HG02973 (cell line): ENCODE measurements around the gene TRIM37.
A peak's percentile ranks its signal among the peaks of the same experiment; 100 is the strongest.

Experiments used
- ATAC-seq: cut with Tn5 transposase; IDR thresholded peaks from one replicate; pipeline ENCODE4 v1.9.1; 2021; ENCODE audit warnings: moderate library complexity; ENCODE audit not compliant: unreplicated experiment

The TRIM37 gene

GRCh38 chr17:59046192-59046591 lies 60.5 kb downstream of the TRIM37 start:
- no peak for ATAC-seq

- ATAC-seq = no peak
Measured at GRCh38 chr17:59038734-59039133, 67.9 kb downstream of the TRIM37 start.

GRCh38 chr17:59037960-59038359 lies 68.7 kb downstream of the TRIM37 start:
- no peak for ATAC-seq

GRCh38 chr17:59030811-59031210 lies 75.9 kb downstream of the TRIM37 start:
- no peak for ATAC-seq

- no peak for ATAC-seq
Measured at GRCh38 chr17:59028328-59028727, 78.4 kb downstream of the TRIM37 start.

- no peak for ATAC-seq
Measured at GRCh38 chr17:59027750-59028149, 78.9 kb downstream of the TRIM37 start.

GRCh38 chr17:59026176-59026939 lies 80.3 kb downstream of the TRIM37 start:
- no peak for ATAC-seq

- ATAC-seq = no peak
Measured at GRCh38 chr17:59024916-59025315, 81.8 kb downstream of the TRIM37 start.

- ATAC-seq = no peak
Measured at GRCh38 chr17:59018019-59018418, 88.7 kb downstream of the TRIM37 start.

- ATAC-seq = no peak
Measured at GRCh38 chr17:59011975-59012374, 94.7 kb downstream of the TRIM37 start.

- no peak for ATAC-seq
Measured at GRCh38 chr17:59010026-59010425, 96.7 kb downstream of the TRIM37 start.

- ATAC-seq = no peak
Measured at GRCh38 chr17:59008737-59009136, 97.9 kb downstream of the TRIM37 start.

- ATAC-seq = no peak
Measured at GRCh38 chr17:59007995-59008394, 98.7 kb downstream of the TRIM37 start.

GRCh38 chr17:59004338-59005111 lies 102.2 kb downstream of the TRIM37 start:
- ATAC-seq = no peak

GRCh38 chr17:59003860-59004259 lies 102.8 kb downstream of the TRIM37 start:
- ATAC-seq = no peak

GRCh38 chr17:59002848-59003247 lies 103.8 kb downstream of the TRIM37 start:
- no peak for ATAC-seq

- no peak for ATAC-seq
Measured at GRCh38 chr17:59002126-59002525, 104.6 kb downstream of the TRIM37 start.

GRCh38 chr17:59001158-59001814 lies 105.4 kb downstream of the TRIM37 start:
- peak; percentile 94 for ATAC-seq

- no peak for ATAC-seq
Measured at GRCh38 chr17:59000022-59000421, 106.7 kb downstream of the TRIM37 start.

GRCh38 chr17:58999500-58999899 lies 107.2 kb downstream of the TRIM37 start:
- no peak for ATAC-seq

GRCh38 chr17:58998871-58999270 lies 107.8 kb downstream of the TRIM37 start:
- ATAC-seq = no peak
